Measurements from ENCODE around the gene SLC44A5. TPM values are rescaled to one million over a fixed set of nuclear protein-coding genes. Genes with fewer than 3 reads are reported as not detected.

Gene SLC44A5
- total RNA-seq, 1 experiment from 2014 or later = 2.4 TPM

DNA sequence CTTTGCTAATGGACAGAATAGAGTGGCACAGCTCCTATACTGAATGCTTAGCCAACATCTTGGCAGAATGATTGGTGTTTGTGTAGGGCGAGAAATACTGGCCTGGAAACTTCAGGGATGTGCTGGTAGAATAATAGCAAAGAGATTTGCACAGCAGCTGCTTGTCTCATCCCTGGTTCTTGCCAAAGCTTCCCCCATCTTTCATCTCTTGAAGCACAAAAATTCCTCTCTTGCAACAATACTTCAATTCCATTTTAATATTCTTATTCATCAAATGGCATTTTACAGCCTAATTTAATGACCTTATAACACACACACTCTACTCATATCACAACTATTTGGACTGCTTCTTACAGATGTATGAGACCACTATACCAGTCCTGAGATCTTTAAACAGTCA lies 439.0 kb downstream of the SLC44A5 start:
- no CpG with 5 or more reads among the region's 1 CpG for WGBS (ENCODE audit: extremely low coverage, insufficient read length, low lambda C conversion rate)

More for the DNA sequence above, 439.0 kb downstream of the SLC44A5 start:
- Mint-ChIP-seq H3K36me3 (ENCODE audit: insufficient read depth in 1 of 3, low read depth in 3 of 3) (no peaks in the 10 kb centered on the region), H3K4me1 (peaks cover 0 to 4% of the 10 kb centered on the region in 2 experiments; a peak in 1 of 4 replicates), H3K9me3 (peaks cover 4 to 14% of the 10 kb centered on the region in 2 experiments; a peak in 2 of 5 replicates), H3K4me3 (no peak overlapping the region), H3K27ac (no peak overlapping the region), H3K27me3 (ENCODE audit: low read depth) (no peaks in the 10 kb centered on the region)
- no peak overlapping the region for H3K4ac ChIP-seq (ENCODE audit: low read depth, low read length)
- H3K23me2 ChIP-seq (ENCODE audit: insufficient read length, low read depth, low read length, poor library complexity, severe bottlenecking) = no peaks in the 10 kb centered on the region
- no peak overlapping the region for H2AFZ ChIP-seq (ENCODE audit: low read length)
- no peak overlapping the region for H3T11ph ChIP-seq (ENCODE audit: low read length)
- no peak overlapping the region for H3K14ac ChIP-seq (ENCODE audit: insufficient read depth, low read length)
- no peak overlapping the region for H2BK5ac ChIP-seq (ENCODE audit: insufficient read length, low read length)
- no peak overlapping the region for H3K9ac ChIP-seq (ENCODE audit: extremely low read depth, insufficient read length, low read length)
- H4K20me1 ChIP-seq (ENCODE audit: control insufficient read depth, insufficient read depth, insufficient read length) = no peaks in the 10 kb centered on the region
- no peaks in the 10 kb centered on the region for H3K27me3 ChIP-seq (ENCODE audit: insufficient read depth, low read length)
- DNase-seq = no peak
- H3K18ac ChIP-seq (ENCODE audit: insufficient read length, low read depth, low read length) = no peak overlapping the region
- no peak overlapping the region for H3K4me2 ChIP-seq (ENCODE audit: insufficient read depth, insufficient read length, low read length)
- H2BK15ac ChIP-seq (ENCODE audit: low read depth, low read length) = no peak overlapping the region
- TF ChIP-seq, protein P1, sequence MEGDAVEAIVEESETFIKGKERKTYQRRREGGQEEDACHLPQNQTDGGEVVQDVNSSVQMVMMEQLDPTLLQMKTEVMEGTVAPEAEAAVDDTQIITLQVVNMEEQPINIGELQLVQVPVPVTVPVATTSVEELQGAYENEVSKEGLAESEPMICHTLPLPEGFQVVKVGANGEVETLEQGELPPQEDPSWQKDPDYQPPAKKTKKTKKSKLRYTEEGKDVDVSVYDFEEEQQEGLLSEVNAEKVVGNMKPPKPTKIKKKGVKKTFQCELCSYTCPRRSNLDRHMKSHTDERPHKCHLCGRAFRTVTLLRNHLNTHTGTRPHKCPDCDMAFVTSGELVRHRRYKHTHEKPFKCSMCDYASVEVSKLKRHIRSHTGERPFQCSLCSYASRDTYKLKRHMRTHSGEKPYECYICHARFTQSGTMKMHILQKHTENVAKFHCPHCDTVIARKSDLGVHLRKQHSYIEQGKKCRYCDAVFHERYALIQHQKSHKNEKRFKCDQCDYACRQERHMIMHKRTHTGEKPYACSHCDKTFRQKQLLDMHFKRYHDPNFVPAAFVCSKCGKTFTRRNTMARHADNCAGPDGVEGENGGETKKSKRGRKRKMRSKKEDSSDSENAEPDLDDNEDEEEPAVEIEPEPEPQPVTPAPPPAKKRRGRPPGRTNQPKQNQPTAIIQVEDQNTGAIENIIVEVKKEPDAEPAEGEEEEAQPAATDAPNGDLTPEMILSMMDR (conservative IDR thresholded peaks at IDR 0.05) = no peak
- H2AK5ac ChIP-seq (ENCODE audit: insufficient read length, low read length) = no peak overlapping the region
- no peak overlapping the region for H2BK20ac ChIP-seq (ENCODE audit: low read depth, low read length, poor library complexity, severe bottlenecking)
- H3K79me1 ChIP-seq (ENCODE audit: insufficient read depth, low read depth, low read length, poor library complexity, severe bottlenecking) = no peaks in the 10 kb centered on the region
- H3K9me3 ChIP-seq (ENCODE audit: control insufficient read depth, low read depth, low read length) = no peaks in the 10 kb centered on the region
- H3K79me2 ChIP-seq (ENCODE audit: insufficient read depth, low read length) = no peaks in the 10 kb centered on the region
- no peak overlapping the region for H3K23ac ChIP-seq (ENCODE audit: insufficient read length, low read depth, low read length)
- H2BK120ac ChIP-seq (ENCODE audit: low read depth, low read length, poor library complexity, severe bottlenecking) = no peak overlapping the region
- H3K56ac ChIP-seq (ENCODE audit: insufficient read length, low read depth, low read length) = no peak overlapping the region
- no peak overlapping the region for H3K27ac ChIP-seq (ENCODE audit: insufficient read length, low read depth, low read length)
- no peak overlapping the region for H2BK12ac ChIP-seq (ENCODE audit: insufficient read length, low read depth, low read length)
- H4K5ac ChIP-seq (ENCODE audit: insufficient read length, low read depth, low read length) = no peak overlapping the region
- no peak overlapping the region for H4K8ac ChIP-seq (replicated peaks; ENCODE audit: insufficient read length, low read depth, low read length)
- H3K4me1 ChIP-seq (ENCODE audit: insufficient read depth, low read length) = no peaks in the 10 kb centered on the region
- no peak overlapping the region for H4K91ac ChIP-seq (ENCODE audit: insufficient read length, low read depth, low read length)
